Left lung (tissue), 10 donors: ENCODE data around the gene PHOX2A. TPM values are rescaled to one million over a fixed set of nuclear protein-coding genes. Genes with fewer than 3 reads are reported as not detected.
"Not testable (repeated sequence)": the region's sequence is repeated elsewhere in the genome, so short reads cannot be mapped to it uniquely, and the experiment has no call there.

Experiments used
- ATAC-seq: fragments of 200-7000 bp; cut with Tn5 transposase; one replicate; pipeline ENCODE4 v1.9.1; 2020; ENCODE audit warnings: moderate library complexity
- DNase-seq, 4 donors: peaks; one replicate each; pipeline ENCODE4 v3.0.0-alpha.2; 2013 to 2020
- H3K27ac ChIP-seq, 2 donors: fragments of 200-600 bp; sonication (generic) in 1 of 2; one replicate each; pipeline versions ENCODE4 v1.5.0 to v1.8.0; 2020 to 2021
- H3K27me3 ChIP-seq, 2 donors: fragments of 200-600 bp; sonication (generic) in 1 of 2; one replicate each; pipeline versions ENCODE4 v1.5.0 to v1.8.0; 2020 to 2021
- H3K36me3 ChIP-seq, 2 donors: fragments of 200-600 bp; sonication (generic) in 1 of 2; one replicate each; pipeline versions ENCODE4 v1.5.0 to v1.8.0; 2020 to 2021
- H3K4me1 ChIP-seq, 2 donors: fragments of 200-600 bp; one replicate each; pipeline ENCODE4 v1.8.0; 2021
- H3K4me3 ChIP-seq, 2 donors: fragments of 200-600 bp; sonication (generic) in 1 of 2; one replicate each; pipeline versions ENCODE4 v1.5.0 to v1.8.0; 2020 to 2021; ENCODE audit warnings: mild to moderate bottlenecking in 1 of 2
- H3K9me3 ChIP-seq, 2 donors: fragments of 200-600 bp; sonication (generic) in 1 of 2; one replicate each; pipeline versions ENCODE4 v1.5.0 to v1.8.0; 2020 to 2021
- intact Hi-C, 2 donors: fragments of 100-400 bp; cut with DNase I; formaldehyde crosslinking; loops; one replicate each; pipeline versions ENCODE4 v1.11.2 to v1.14.2; 2022
- polyA plus RNA-seq, 6 donors: library from polyadenylated mRNA; unstranded; fragments of 120-200 nt; gene quantifications; one replicate each; pipeline ENCODE4 v1.2.1, GENCODE V29; 2013; ENCODE audit not compliant: insufficient read length in 6 of 6
- total RNA-seq, 2 donors: library from RNA; stranded (reverse); fragmentation: NEBNext Ultra II Directional; extraction: Animal tissue kit (Norgen Biotek cat#: 25700); gene quantifications; one replicate each; pipeline ENCODE4 v1.2.1, GENCODE V29; 2021
- TF ChIP-seq, protein P1 (sequence below), 2 donors: fragments of 200-600 bp; sonication (generic) in 1 of 2; IDR thresholded peaks; one replicate each; pipeline versions ENCODE4 v1.5.0 to v1.8.0; 2021; ENCODE audit warnings: antibody characterized with exemption in 2 of 2
- donor health status: DM: no; HTN: yes; CAD: no.
- donor health status: DM: no; HTN: no; CAD: no.

Gene PHOX2A
- total and polyA plus RNA-seq, 8 donors: not detected

DNA sequence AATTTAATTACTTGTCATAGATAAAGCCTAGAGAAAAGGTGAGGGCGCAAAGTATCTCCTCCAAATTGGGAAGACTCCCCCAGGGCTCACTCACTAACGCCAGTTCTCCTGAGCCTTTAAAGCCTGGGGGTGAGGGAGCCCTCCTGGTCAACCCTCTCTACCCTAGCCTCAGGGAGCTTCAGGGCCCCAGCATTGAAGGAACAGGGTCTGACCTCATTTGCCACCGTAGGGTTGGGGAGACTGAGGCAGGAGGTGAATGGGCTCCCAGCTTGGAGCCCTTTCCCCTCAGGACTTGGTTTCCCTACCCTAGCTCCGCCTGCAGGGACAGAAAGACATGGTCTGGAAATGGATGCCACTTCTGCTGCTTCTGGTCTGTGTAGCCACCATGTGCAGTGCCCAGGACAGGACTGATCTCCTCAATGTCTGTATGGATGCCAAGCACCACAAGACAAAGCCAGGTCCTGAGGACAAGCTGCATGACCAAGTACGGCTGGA, 25.7 kb downstream of the PHOX2A start:
- Histone ChIP-seq H3K4me1 (peaks cover 3 to 34% of the 10 kb centered on the region in 2 donors), H3K27me3 (no peaks in the 10 kb centered on the region), H3K9me3 (no peaks in the 10 kb centered on the region), H3K36me3 (no peaks in the 10 kb centered on the region), H3K27ac (peak overlapping the region; percentile 4 to 16), H3K4me3 (no peak overlapping the region)
- no peak for DNase-seq
- intact Hi-C loops: no loop called here
- TF ChIP-seq, protein P1, sequence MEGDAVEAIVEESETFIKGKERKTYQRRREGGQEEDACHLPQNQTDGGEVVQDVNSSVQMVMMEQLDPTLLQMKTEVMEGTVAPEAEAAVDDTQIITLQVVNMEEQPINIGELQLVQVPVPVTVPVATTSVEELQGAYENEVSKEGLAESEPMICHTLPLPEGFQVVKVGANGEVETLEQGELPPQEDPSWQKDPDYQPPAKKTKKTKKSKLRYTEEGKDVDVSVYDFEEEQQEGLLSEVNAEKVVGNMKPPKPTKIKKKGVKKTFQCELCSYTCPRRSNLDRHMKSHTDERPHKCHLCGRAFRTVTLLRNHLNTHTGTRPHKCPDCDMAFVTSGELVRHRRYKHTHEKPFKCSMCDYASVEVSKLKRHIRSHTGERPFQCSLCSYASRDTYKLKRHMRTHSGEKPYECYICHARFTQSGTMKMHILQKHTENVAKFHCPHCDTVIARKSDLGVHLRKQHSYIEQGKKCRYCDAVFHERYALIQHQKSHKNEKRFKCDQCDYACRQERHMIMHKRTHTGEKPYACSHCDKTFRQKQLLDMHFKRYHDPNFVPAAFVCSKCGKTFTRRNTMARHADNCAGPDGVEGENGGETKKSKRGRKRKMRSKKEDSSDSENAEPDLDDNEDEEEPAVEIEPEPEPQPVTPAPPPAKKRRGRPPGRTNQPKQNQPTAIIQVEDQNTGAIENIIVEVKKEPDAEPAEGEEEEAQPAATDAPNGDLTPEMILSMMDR (IDR thresholded peaks at IDR 0.05): no peak
- no peak for ATAC-seq

DNA sequence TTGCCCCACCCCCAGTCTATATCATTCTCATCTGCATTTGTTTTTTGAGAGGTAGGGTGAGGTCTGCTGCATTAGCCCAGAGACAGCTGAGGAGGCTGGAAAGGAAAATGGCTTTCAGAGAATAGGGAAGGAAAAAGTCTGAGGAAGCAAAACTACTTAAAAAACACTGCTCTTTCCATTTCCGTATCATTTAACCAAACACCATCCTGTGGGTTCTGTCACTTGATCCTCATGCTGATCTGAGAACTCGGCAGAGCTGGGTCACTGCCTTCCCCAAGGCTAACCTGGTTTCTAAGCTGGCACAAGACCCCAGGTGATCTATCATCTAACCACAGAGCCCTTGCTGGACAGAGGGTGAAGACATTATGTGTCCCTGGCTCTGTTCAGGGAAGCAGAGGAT, 26.1 kb downstream of the PHOX2A start:
- H3K27me3 ChIP-seq: no peaks in the 10 kb centered on the region
- no peaks in the 10 kb centered on the region for H3K36me3 ChIP-seq
- peak overlapping the region; percentile 4 to 16 for H3K27ac ChIP-seq
- H3K9me3 ChIP-seq: no peaks in the 10 kb centered on the region
- TF ChIP-seq, protein P1 (IDR thresholded peaks at IDR 0.05): no peak
- H3K4me3 ChIP-seq: no peak overlapping the region
- DNase-seq: no peak
- H3K4me1 ChIP-seq: peaks cover 3 to 33% of the 10 kb centered on the region in 2 donors
- ATAC-seq: no peak
- intact Hi-C loops: no loop called here

DNA sequence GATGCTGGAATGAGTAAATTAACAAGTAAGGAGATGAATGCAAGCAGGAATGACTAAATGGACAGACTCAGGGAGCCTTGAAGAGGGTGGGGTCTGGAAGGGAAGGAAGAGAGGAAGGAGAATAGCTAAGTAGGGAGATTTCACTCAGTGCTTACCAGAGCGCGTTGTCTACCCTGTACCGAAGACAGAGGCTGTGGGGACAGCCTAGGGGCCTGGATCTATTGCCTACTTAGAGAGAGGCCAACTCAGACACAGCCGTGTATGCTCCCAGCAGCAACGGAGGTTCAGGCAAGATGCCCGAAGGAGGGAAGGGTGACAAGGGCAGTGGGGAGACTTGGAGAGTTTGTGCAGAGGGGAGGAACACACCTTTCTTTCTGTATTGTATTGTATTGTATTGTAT, 27.3 kb downstream of the PHOX2A start, which contains the start of gene FOLR2:
TSS of gene FOLR2 (plus strand) at position 157 of the 400 bp plus-strand sequence. CDS start 1,791 bp downstream, outside the sequence.
- no peaks in the 10 kb centered on the region for H3K27me3 ChIP-seq
- H3K36me3 ChIP-seq: no peaks in the 10 kb centered on the region
- no peak for ATAC-seq
- peak within 1 kb of the TSS in 1 of 2 donors; percentile 5 for H3K4me3 ChIP-seq
- no peaks in the 10 kb centered on the region for H3K9me3 ChIP-seq
- H3K27ac ChIP-seq: peak within 1 kb of the TSS in 1 of 2 donors; percentile 16
- peaks cover 0 to 21% of the 10 kb centered on the region in 2 donors for H3K4me1 ChIP-seq
- no peak for DNase-seq
- intact Hi-C loops: no loop called here
- TF ChIP-seq, protein P1 (IDR thresholded peaks at IDR 0.05): no peak

DNA sequence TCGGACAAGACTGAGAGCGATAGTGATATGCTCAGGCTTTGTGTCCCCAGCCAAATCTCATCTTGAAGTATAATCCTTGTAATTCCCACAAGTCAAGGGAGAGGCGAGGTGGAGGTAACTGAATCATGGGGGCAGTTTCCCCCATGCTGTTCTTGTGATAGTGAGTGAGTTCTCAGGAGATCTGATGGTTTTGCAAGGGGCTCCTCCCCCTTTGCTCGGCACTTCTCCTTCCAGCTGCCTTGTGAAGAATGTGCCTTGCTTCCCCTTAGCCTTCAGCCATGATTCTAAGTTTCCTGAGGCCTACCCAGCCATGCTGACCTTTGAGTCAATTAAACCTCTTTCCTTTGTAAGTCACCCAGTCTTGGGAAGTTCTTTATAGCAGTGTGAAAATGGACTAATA, 34.9 kb downstream of the PHOX2A start:
- H3K27ac ChIP-seq: no peak overlapping the region
- TF ChIP-seq, protein P1 (IDR thresholded peaks at IDR 0.05): no peak
- peaks cover 0 to 3% of the 10 kb centered on the region in 2 donors for H3K9me3 ChIP-seq
- H3K36me3 ChIP-seq: no peaks in the 10 kb centered on the region
- intact Hi-C loops: no loop called here
- DNase-seq (no peak), ATAC-seq (peak; percentile 23)
- no peaks in the 10 kb centered on the region for H3K27me3 ChIP-seq
- no peak overlapping the region for H3K4me3 ChIP-seq
- peaks cover 0 to 13% of the 10 kb centered on the region in 2 donors for H3K4me1 ChIP-seq

DNA sequence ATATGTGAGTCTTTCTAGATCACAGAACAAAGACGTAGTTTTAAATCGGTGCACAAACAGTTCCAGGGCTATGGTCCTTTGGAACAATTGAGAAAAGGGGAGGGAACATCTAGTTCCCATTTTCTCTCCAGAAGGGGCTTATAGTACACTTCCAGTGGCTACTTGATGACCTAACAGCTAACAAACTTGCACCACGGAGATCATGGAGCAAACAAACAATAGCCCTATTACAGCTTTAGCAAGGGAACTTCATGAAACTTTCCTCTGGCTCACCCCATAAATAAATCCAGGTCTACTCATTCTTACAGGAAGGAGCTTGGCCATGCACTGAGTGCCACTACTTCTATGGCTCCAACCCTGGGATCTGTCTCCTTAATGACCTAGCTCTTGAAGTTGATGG, 35.7 kb downstream of the PHOX2A start:
- H3K27ac ChIP-seq: no peak overlapping the region
- intact Hi-C loops: no loop called here
- ATAC-seq (peak; percentile 55), DNase-seq (no peak)
- H3K36me3 ChIP-seq: no peaks in the 10 kb centered on the region
- H3K27me3 ChIP-seq: no peaks in the 10 kb centered on the region
- TF ChIP-seq, protein P1 (IDR thresholded peaks at IDR 0.05): no peak
- peaks cover 0 to 3% of the 10 kb centered on the region in 2 donors for H3K9me3 ChIP-seq
- H3K4me3 ChIP-seq: no peak overlapping the region
- peaks cover 0 to 13% of the 10 kb centered on the region in 2 donors for H3K4me1 ChIP-seq

DNA sequence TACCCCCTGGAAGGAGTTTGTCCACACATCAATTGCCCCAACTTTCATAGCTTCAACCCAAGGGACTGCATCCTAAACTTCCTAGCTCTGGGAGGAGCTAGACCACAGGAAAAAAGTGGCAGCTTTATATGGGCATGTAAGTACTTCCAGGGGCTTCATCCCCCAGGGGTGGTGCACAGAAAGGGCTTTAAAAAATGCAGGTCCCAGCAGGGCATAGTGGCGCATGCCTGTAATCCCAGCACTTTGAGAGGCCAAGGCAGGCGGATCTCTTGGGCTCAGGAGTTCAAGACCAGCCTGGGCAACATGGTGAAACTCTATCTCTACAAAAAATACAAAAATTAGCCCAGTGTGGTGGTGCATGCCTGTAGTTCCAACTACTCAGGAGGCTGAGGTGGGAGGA, 37.2 kb downstream of the PHOX2A start:
- intact Hi-C loops, H3K27ac ChIP-seq, H3K36me3 ChIP-seq, ATAC-seq, H3K4me3 ChIP-seq, DNase-seq, H3K9me3 ChIP-seq, H3K27me3 ChIP-seq: not testable (repeated sequence)
- peaks cover 0 to 13% of the 10 kb centered on the region in 2 donors for H3K4me1 ChIP-seq
